OCI-LY7 (cell line): ENCODE results near the gene ARHGAP23. TPM values are rescaled to one million over a fixed set of nuclear protein-coding genes. Genes with fewer than 3 reads are reported as not detected.

Experiments
- BruUV-seq: library from RNA; stranded (reverse); fragments of 400-500 nt; replicated peaks from 2 replicates; lab custom pipeline; 2021; lab: Mats Ljungman, UMichigan
- CTCF ChIA-PET: fragments of 300-600 bp; sonication (Branson Sonifier 250); formaldehyde crosslinking; loops from one replicate; lab custom pipeline; 2022; ENCODE audit warnings: antibody characterized with exemption; ENCODE audit not compliant: unreplicated experiment; lab: Charles Lee
- POLR2A ChIA-PET: fragments of 300-600 bp; sonication (Branson Sonifier 250); formaldehyde crosslinking; loops from one replicate; lab custom pipeline; 2022; ENCODE audit warnings: antibody characterized with exemption; lab: Charles Lee
- DNase-seq: peaks from one replicate; pipeline ENCODE4 v3.0.0-alpha.2; 2015; ENCODE audit warnings: low spot score
- H2AFZ ChIP-seq: fragments of 200-600 bp; sonication (generic), shearing (Covaris generic); 2 replicates; pipeline ENCODE4 v1.6.1; 2014; ENCODE audit warnings: mild to moderate bottlenecking, antibody characterized with exemption, low read length, moderate library complexity
- H3K27ac ChIP-seq: fragments of 200-600 bp; sonication (generic); 2 replicates; pipeline ENCODE4 v1.5.1; 2014; ENCODE audit warnings: mixed run types, low read depth, mild to moderate bottlenecking, moderate library complexity, low read length, inconsistent platforms; ENCODE audit not compliant: poor library complexity, severe bottlenecking
- H3K36me3 ChIP-seq: fragments of 200-600 bp; sonication (generic); 2 replicates; pipeline ENCODE4 v1.6.1; 2014; ENCODE audit warnings: mild to moderate bottlenecking, antibody characterized with exemption, low read length, moderate library complexity, mixed read lengths; ENCODE audit not compliant: insufficient read depth
- H3K4me1 ChIP-seq: fragments of 200-600 bp; sonication (generic); 2 replicates; pipeline ENCODE4 v1.5.1; 2014; ENCODE audit warnings: mild to moderate bottlenecking, low read length; ENCODE audit not compliant: insufficient read depth, poor library complexity, severe bottlenecking
- H3K4me2 ChIP-seq: fragments of 200-600 bp; sonication (generic); 2 replicates; pipeline ENCODE4 v1.6.1; 2014; ENCODE audit warnings: mild to moderate bottlenecking, low read length
- H3K4me3 ChIP-seq: fragments of 200-600 bp; sonication (generic); 2 replicates; pipeline ENCODE4 v1.5.1; 2014; ENCODE audit warnings: mild to moderate bottlenecking, low read depth, low read length; ENCODE audit not compliant: poor library complexity, severe bottlenecking
- H3K79me2 ChIP-seq: fragments of 200-600 bp; sonication (generic); 2 replicates; pipeline ENCODE4 v1.6.1; 2016; ENCODE audit warnings: low read depth, mild to moderate bottlenecking, low read length, moderate library complexity, mixed read lengths; ENCODE audit not compliant: insufficient read depth
- H3K9me2 ChIP-seq: fragments of 200-600 bp; sonication (generic); 2 replicates; pipeline ENCODE4 v1.6.1; 2016; ENCODE audit warnings: mild to moderate bottlenecking, low read length, mixed read lengths; ENCODE audit not compliant: insufficient read depth
- H3K9me3 ChIP-seq: fragments of 200-600 bp; sonication (generic); 2 replicates; pipeline ENCODE4 v1.6.1; 2014; ENCODE audit warnings: mild to moderate bottlenecking, mixed run types, low read length, mixed read lengths
- H4K20me1 ChIP-seq: fragments of 200-600 bp; sonication (generic); 2 replicates; pipeline ENCODE4 v1.6.1; 2014; ENCODE audit warnings: mild to moderate bottlenecking, antibody characterized with exemption, low read length, moderate library complexity, mixed read lengths; ENCODE audit not compliant: insufficient read depth
- CTCF ChIP-seq: fragments of 200-600 bp; sonication (generic); conservative IDR thresholded peaks from 2 replicates; pipeline ENCODE4 v1.5.1; 2014; ENCODE audit warnings: mild to moderate bottlenecking, antibody characterized with exemption, low read length, moderate library complexity, mixed read lengths
- EZH2phosphoT487 ChIP-seq: fragments of 200-600 bp; sonication (generic); IDR thresholded peaks from 2 replicates; pipeline ENCODE4 v1.6.1; 2018; ENCODE audit warnings: low read depth, borderline replicate concordance, mild to moderate bottlenecking, mixed run types, antibody characterized with exemption, low read length, moderate library complexity, mixed read lengths
- intact Hi-C: fragments of 100-400 bp; cut with micrococcal nuclease; formaldehyde crosslinking; loops from one replicate; pipeline ENCODE4 v1.10.0; 2022; ENCODE audit not compliant: unreplicated experiment
- total RNA-seq, 2 experiments: library from RNA; depleted of rRNA in 1 of 2; stranded (reverse); fragments of >200 nt in 1 of 2; shearing (Covaris generic) in 1 of 2; gene quantifications; 2 replicates each; pipeline ENCODE4 v1.2.3, GENCODE V29; 2014 to 2022

ARHGAP23 gene
- total RNA-seq, 2 experiments from 2014 or later: 16.3 to 18.6 TPM

GRCh38 chr17:38453951-38454421 lies 25.7 kb downstream of the ARHGAP23 start:
- intact Hi-C loops: no loop called here
- Histone ChIP-seq H3K27ac (no peak overlapping the region), H3K4me3 (no peak overlapping the region), H3K36me3 (no peaks in the 10 kb centered on the region), H3K9me3 (no peaks in the 10 kb centered on the region), H3K4me2 (no peak overlapping the region), H3K4me1 (peaks cover 28% of the 10 kb centered on the region), H2AFZ (no peak overlapping the region), H4K20me1 (no peaks in the 10 kb centered on the region), H3K79me2 (no peaks in the 10 kb centered on the region), H3K9me2 (no peaks in the 10 kb centered on the region)
- no TSS peak for BruUV-seq
- TF ChIP-seq CTCF: no peak
- no peak for TF ChIP-seq EZH2phosphoT487
- DNase-seq: no peak
- CTCF ChIA-PET: no interaction called here
- POLR2A ChIA-PET: no interaction called here

- Histone ChIP-seq H3K4me3 (no peak overlapping the region), H3K27ac (no peak overlapping the region), H3K79me2 (no peaks in the 10 kb centered on the region), H3K9me2 (no peaks in the 10 kb centered on the region), H3K36me3 (no peaks in the 10 kb centered on the region), H3K9me3 (no peaks in the 10 kb centered on the region), H3K4me1 (peaks cover 25% of the 10 kb centered on the region), H3K4me2 (no peak overlapping the region), H2AFZ (no peak overlapping the region), H4K20me1 (no peaks in the 10 kb centered on the region)
- intact Hi-C loops: no loop called here
- BruUV-seq: no TSS peak
- DNase-seq: no peak
- ChIA-PET POLR2A (no interaction called here), CTCF (no interaction called here)
- TF ChIP-seq EZH2phosphoT487 (no peak), CTCF (no peak)
Measured at GRCh38 chr17:38454532-38454931, 26.3 kb downstream of the ARHGAP23 start.

- no peak for DNase-seq
- ChIA-PET CTCF (no interaction called here), POLR2A (no interaction called here)
- BruUV-seq: no TSS peak
- Histone ChIP-seq H3K4me1 (peaks cover 18% of the 10 kb centered on the region), H3K27ac (no peak overlapping the region), H4K20me1 (no peaks in the 10 kb centered on the region), H3K9me2 (no peaks in the 10 kb centered on the region), H3K79me2 (no peaks in the 10 kb centered on the region), H3K4me2 (no peak overlapping the region), H3K4me3 (no peak overlapping the region), H2AFZ (no peak overlapping the region), H3K36me3 (no peaks in the 10 kb centered on the region), H3K9me3 (no peaks in the 10 kb centered on the region)
- no peak for TF ChIP-seq CTCF
- intact Hi-C loops: no loop called here
Measured at GRCh38 chr17:38455288-38455915, 27.1 kb downstream of the ARHGAP23 start.
